Measurements from ENCODE around the gene PTGS1.
"Not testable (repeated sequence)": the region's sequence is repeated elsewhere in the genome, so short reads cannot be mapped to it uniquely, and the experiment has no call there.

The PTGS1 gene

DNA sequence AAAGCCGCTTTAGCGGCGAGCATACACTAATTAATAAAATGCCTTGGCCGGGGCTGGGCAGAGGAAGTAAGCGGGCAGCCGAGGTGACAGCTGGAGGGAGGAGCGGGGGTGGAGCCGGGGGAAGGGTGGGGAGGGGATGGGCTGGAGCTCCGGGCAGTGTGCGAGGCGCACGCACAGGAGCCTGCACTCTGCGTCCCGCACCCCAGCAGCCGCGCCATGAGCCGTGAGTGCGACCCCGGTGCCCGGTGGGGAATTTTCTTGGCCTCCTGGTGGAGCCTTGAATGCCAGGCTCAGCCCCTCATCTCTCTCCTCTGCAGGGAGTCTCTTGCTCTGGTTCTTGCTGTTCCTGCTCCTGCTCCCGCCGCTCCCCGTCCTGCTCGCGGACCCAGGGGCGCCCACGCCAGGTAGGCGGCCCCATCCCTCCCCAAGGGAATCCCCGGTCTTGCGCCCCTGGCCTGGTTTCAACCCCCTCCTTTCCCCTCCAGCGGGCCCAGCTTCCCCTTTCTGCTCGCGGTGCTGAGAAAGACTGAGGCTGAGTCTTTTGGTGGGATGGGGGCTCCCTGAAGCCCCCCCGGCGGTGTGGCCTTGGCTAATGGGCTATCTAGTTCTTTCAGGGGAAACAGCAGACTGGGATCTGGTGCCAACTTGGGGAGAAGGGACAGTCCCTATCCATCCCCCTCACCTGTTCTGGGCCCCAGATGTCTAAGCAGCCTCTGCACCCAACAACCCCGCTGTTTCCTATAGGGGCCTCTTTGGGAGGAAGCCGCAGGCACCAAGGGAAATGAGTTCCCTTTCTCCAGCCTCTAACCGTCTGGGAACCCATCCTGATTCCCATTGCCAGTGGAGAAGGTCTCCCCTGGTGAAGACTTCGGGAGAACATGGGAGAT, at the start of gene PTGS1:
PTGS1 (plus strand) TSS at position 156 of the 887 bp plus-strand sequence; CDS start at position 217, 61 bp downstream.
- no peak for DNase-seq

DNA sequence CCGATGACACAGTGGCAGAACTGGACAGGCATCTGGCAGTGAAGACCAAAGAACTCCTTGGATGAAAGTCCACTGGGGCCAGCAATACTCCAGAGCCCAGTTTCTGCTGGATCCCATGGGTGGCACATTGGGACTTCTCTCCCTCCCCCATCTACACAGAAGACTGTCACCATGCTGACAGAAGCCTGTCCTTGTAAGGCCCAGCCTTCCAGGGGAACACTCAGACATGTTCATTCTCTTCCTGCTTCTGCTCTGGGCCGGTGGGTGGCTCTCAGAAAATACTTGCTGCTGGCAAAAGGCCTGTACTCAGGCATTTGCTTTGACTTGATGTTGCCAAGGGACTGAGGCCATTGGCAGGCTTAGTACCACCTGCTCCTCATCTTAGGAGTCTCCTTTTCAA, 48.3 kb upstream of the PTGS1 start:
- DNase-seq = no peak

DNA sequence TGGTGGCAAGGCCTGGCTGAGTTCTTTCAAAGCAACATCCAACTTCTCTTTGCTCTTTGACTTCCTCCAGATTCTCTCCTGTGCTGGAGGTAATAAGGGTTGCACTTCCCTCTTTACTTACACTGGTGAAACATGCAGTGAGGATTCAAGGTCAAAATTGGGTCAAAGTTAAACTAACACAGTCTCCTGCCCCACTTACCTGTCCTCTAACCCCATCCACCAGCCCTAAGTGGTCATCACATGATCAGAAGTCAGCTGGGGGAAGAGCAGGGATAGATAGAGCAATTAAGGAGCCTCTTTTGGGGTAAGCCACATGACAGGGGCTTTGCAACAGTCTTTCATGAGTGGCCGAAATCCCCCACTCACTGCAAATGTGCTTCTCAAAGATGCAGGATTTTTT, 46.2 kb upstream of the PTGS1 start:
- not testable (repeated sequence) for DNase-seq

DNA sequence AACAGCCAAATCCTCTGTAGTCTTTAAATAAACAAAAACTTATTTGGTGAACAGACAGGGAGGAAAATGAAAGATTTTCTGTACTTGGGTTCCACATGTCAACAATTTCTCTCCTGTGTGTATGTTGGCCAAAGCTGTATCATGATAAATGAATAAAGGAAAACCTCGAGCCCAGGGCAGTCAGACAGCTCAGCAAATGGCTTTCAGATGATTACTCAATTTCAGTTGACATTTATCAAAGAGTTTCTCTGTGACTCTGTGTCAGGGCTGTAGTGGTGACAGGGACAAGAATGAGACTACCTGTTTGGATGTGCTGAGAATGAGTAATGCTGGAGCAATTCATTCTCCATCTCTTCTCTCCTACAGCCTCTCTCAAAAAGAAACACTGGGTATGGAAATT, 45.7 kb upstream of the PTGS1 start:
- DNase-seq = no peak

DNA sequence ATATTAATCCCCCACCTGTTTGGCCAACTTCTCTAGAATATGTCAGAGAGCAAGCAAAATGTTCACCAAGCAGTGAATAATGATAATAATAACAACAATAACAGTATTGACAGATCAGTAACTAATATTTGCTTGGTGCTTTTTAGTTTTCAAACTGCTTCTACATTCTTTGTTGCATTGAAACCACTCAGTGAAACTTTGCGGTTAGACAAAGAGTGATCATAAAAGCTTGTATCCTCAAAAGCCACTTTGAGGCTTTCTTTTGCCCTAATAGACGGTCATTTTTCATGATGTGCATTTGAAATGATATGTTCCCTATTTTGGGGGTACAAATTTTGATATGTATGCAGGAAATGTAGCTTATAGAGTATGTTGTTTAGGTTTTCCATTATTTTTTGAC, 43.6 kb upstream of the PTGS1 start:
- DNase-seq = no peak

DNA sequence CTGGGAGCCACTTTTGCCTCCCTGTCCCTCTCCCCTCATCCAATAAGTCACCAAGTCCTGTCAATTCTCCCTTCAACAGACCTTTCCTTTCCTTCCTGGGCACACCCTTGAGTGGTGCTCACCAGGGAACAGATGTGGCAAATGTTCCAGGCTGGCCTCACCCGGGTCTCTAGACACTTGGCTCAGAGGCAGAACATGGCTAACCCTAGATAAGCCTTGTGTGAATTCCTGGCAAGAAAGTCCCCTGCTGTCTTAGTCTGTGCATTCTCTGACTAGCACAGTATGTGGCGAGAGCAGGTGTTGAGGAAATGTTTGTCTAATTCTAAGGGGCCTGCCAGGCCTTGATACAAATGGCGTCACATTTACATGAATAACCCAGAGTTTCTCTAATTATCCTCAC, 41.2 kb upstream of the PTGS1 start:
- no peak for DNase-seq

DNA sequence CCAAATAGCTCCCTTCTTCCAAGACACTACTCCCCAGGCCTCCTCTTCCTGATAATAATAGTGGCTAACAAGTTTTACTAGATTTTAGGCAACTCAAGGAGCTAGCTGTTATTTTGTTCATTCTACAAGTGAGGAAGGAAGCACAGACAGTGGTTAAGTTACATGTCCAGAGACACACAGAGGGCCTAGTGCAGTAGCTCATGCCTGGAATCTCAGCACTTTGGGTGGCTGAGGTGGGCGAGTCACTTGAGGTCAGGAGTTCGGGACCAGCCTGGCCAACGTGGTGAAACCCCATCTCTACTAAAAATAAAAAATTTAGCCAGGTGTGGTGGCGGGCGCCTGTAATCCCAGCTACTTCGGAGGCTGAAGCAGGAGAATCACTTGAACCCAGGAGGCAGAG, 40.4 kb upstream of the PTGS1 start:
- not testable (repeated sequence) for DNase-seq

DNA sequence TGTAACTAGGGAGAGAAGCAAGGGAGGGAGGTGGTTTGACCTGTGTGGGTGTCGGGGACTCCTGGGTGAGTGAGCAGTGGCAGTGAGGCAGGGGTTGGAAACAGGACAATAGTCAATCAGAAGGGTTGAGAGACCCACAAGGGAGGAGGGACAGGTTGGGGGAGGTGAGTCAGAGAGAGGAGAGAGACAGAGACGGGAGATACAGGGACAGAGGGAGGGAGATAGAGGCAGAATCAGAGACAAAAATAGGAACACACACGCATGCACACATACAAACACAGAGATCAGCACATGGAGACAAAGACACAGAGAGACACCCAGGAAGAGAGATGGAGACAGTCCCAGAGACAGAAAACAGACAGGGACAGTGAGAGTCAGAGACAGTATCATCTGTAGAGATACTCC, 39.3 kb upstream of the PTGS1 start:
- no peak for DNase-seq

DNA sequence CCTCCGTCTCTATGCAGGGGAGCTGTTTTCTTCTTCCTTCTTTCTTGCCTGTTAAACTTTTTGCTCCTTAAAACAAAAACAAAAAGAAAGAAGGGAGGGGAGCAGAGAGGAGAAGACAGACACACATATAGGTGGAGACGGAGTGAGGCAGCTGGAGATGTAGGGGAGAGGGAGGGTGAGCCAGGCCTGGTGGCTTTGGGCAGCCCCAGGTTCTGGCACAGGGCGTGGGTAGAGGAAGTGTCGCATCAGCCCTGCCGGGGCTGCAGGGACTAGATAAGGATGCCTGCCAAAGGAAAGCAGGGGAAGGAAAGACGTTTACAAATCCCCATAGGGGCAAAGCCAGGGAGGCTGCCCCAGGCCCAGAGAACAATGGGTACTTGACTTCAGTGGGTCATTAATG, 38.7 kb upstream of the PTGS1 start:
- DNase-seq = no peak

DNA sequence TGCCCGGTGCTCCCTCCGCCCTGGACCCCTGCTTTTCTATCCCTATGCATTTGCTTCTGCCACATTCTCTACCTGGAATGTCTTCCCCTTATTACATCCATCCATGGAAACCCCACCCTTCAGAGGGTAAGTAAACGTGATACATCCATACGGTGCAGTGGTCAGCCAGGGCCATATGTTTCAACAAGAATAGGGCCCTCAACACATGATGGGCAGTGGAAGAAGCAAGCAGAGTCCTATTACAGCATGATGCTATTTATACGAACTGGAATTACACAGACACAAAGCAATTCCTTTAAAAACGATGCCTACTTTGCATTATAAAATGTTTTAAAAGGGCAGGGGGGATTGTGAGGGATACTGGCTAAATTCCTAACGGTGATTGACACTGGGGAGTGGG, 38.2 kb upstream of the PTGS1 start:
- no peak for DNase-seq

DNA sequence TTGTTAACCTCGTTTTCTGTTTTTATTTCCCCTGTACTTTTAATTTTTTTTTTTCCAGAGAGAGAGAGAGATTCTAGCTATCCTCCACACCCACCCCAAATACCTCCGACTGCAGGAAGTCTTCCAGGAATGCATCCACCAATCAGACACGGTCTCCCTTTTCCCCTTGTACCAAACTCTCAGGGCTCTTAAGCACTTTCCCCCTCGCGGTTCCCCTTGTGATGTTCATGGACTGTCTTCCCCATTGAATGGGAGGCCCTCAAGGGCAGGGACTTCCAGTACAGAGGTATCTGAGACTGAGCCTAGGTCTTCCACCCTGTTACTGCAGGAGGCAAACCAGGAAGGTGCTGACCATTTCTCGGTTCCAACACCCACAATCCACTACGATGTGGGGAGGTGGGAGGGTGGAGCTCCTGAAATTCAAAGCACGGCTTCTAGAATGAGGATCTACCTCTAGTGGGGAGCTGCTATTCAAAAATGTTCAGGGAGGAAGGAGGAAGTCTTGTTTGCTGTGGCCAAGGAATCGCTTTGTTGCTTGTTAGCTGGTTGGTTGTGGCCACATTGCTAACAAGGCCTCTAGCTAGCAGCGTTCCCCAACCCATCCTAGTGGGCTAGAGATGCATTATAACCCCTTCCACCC, 37.5 kb upstream of the PTGS1 start:
- no peak for DNase-seq

DNA sequence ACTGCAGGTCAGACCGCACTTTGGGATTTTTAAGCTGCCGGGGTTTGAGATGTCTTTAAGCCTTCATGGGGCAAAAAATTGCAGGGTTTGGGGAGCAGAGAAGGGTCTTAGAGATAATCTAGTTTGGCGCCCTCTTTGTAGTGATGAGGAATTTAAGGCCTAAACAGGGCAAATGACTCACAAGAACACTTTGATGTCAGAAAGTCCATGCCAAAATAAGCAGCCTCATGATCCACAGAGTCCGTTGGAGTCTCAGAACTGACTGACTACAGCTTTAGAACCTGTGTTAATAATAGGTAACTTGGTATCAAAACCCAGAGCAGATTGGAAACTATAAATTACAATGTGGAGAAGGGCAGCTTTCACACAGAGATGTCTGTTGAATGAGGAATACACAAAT, 35.9 kb upstream of the PTGS1 start:
- DNase-seq = no peak

DNA sequence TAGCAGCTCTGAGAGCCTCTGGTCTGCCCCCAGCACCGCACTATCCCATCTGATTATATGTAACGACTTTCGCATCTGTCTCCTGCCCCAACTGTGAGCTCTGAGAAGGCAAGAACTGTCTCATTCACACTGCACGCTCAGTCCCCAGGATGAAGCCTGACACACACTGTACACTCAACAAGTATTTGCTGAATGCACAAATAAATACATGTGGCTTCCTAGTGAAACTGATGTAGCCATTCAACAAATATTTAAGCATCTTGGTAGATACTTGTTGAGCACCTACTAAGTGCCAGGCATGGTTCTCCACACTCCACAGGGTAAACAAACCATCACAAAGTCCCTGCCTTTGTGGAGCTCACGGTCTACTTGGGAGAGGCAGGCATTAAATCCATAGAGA, 34.6 kb upstream of the PTGS1 start:
- no peak for DNase-seq

DNA sequence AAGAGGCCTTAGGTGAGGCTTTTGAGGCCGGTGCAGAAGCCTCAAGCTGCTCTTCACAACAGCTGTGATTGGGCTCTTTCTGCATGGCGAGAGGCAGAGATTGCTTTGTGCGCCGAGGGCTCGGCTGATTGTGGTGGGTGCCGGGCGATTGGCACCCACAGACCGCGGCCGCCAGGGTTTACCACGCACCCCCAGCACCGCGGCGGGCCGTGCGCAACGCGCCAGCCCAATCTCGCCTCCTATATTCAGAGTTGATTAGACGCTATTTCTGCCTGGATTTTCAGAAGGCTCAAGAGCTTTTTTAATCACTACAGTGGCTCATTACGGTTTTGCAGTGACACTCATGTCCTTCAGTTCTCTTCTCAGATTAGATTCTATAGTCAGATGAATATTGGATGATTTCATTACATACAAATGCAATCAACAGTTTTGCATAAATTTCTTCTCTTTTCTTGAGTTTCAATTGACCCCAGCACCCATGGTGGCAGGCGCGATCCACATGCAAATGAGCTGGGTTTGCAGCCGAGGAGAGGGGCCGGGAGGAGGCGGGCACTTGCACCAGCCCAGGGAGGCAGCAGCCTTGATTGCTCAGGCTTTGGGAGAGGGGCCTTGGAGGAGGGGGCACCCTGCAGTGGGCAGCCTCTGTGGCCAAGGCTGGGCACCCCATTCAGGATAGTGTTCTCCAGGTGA, 33.8 kb upstream of the PTGS1 start:
- DNase-seq = no peak

DNA sequence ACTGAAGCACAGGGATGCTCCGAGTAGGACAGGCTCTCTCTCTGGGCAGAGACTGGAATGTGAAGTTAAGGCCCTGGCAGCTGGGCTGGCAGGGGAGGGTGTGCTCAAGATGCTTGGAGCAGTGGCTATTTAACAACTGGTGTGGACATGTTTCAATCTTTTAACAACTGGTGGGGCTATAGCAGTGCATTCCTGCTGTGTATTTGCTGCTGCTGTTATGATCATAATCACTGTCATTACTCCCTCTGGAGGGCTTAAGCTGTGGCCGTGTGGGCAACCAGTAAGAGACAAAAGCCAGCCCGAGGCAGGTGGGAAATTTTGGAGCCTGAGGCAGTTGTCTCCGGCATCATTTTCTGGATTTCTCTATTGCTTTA, 33.3 kb upstream of the PTGS1 start:
- DNase-seq = no peak

DNA sequence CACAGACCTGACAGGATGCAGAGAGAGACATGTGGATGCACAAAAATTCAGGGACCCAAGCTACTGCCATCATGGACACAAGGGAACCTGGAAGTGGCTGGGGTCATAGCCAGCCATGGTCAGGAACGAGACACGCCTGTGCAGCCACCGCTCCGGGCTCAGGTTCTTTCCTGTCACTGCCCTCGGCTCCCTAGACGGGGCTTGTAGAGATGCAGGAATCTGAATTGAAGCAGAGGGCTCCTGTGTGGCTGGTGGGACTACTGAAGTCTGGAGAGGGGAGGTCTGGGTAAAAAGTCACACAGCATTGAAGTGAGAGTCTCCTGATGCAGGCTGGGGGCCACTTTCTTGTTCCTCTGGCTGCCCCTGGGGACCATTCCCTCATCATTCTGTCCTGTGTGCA, 32.3 kb upstream of the PTGS1 start:
- no peak for DNase-seq

DNA sequence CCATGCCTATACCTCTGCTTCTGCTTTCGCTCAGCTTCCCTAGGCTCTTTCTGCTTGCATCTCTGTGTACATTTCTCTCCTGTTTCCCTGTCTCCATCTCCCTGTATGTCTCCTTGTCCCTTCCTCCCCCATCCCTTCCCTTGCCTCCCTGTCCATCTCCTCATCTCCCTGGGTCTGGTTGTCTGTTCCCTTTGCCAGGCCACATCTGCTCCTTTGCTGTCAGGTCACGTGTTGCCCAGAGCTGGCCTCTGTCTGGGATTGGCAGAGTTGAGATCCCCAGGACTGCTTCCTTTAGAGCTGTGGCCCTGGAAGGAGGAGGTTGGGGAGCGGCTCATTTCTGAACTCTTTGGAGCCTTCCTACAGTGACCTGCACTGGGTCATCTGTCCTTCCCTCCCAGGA, 31.8 kb upstream of the PTGS1 start:
- no peak for DNase-seq

DNA sequence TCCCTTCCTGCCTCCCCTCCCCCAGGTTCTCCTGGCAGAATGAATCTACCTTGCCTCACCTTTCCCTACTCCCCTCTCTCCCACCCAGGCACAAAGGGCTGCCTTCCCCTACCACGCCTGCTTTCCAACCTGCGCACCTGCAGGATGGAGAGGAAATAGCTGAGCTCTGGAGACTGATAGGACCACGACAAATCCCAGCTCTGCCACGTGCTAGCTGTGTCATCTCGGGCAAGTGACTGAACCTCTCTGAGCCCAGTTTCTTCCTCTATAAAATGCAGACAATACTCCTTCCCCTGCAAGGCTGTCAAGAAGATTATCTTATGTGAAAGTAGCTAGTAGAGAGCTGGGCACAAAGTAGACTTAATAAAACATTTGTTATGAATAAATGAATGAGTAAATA, 31.2 kb upstream of the PTGS1 start:
- DNase-seq = no peak

DNA sequence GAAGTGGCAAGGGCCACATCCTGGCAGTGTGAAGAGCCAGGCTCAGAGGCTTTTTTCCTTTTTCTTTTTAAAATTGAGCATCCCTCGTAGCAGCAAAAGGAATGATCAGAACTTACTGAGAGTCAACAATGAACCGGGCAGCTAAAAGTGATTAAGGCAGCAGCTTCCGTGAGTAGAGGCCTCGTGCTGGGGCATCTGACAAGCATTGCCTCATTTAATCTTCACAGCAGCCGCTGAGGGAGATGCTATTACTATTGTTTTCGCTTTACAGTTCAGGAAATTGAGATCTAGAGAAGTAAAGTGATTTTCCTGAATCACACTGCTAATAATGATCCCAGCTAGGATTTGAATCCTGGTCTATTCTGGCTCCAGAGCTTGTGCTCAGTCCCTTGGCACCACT, 30.7 kb upstream of the PTGS1 start:
- DNase-seq = no peak

DNA sequence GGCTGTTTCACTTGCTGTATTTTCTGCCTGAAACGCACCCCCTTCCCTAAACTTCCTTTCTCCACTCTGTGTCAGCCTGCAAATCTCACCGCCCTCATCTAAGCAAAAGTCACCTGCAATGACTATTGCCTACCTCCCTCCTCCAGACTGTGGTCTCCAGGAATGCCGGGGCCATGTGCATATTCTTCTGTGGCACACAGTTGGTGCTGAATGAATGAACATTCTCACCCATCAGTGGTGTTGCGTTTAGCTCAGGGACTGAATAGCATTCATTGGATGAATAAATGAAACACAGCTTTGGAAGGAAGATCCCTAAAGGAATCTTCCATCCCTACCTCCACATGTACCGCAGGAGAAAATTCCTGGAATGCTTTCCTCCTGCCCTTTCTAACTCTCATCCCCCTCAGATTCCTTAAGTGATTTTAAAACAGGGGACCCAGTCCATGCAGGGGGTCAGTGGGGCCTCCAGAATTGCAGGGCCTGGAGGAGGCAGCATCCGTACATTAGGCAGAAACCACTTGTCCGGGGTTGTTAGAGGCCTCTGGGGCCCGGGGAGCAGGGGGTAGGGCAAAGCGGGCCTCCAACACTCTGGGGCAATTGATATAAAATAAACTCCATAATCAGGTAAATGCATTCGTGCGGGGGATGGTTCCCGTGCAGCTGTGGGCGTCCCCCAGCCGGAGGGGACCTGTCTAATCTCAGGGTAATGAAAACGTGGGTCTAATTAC, 28.3 kb upstream of the PTGS1 start:
- DNase-seq = no peak

DNA sequence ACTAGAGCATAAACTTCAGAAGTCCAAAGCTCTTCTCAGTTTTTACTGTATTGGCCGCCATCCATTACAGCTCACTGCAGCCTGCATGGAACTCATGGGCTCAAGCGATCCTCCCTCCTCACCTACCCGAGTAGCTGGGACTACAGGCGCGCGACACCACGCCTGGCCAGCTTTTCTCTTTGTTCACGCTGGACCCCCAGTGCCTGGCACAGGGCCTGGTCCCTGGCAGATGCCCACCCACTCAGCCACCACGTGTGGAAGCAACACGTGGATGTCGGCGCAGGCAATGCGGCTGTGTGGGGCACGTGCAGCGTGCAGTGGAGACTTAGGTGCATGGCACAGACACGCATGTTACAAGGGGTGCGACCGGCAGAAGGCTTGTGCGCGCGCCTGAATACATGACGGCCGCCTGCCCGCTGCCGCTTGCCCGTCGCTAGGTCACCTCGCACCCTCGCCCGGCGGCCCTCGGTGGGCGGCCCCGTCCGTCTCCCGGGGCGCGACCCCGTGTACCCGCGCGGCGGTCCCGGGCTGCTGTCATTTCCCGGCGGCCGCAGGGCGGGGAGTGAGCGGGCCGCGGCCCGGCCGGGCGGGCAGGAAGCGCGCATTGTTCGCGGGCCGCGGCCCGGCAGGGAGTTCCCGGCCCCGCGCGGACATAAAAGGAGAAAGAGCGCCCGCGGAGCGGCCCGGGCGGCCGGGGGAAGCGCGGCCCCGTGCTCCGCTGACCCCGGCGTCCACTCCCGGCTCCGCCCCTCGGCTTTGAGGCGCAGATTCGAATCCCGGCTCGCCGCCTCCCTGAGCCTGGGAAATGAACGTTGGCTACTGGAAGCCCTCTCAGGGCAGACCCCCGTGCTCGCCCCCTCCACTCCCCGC, 24.1 kb upstream of the PTGS1 start:
- DNase-seq = peak; percentile 33
